Neuronal stem cell (in vitro differentiated cells): ENCODE measurements around the gene GNG4.
"Not testable (repeated sequence)": the region's sequence is repeated elsewhere in the genome, so short reads cannot be mapped to it uniquely, and the experiment has no call there.

Source experiments
- DNase-seq: peaks from one replicate; pipeline ENCODE4 v3.0.0-alpha.2; 2013; ENCODE audit warnings: low spot score
- H2AFZ ChIP-seq: one replicate; pipeline ENCODE4 v1.6.1; 2013; ENCODE audit warnings: mild to moderate bottlenecking, low read length, inconsistent platforms
- H2AK5ac ChIP-seq: 2 replicates; pipeline ENCODE4 v1.6.1; 2013; ENCODE audit warnings: low read depth, mild to moderate bottlenecking, inconsistent platforms, low read length, moderate library complexity, mixed read lengths
- H2BK120ac ChIP-seq: 2 replicates; pipeline ENCODE4 v1.6.1; 2013; ENCODE audit warnings: low read depth, mild to moderate bottlenecking, inconsistent platforms, low read length, moderate library complexity, mixed read lengths
- H2BK12ac ChIP-seq: one replicate; pipeline ENCODE4 v1.6.1; 2013; ENCODE audit warnings: low read length, inconsistent platforms
- H2BK15ac ChIP-seq: 2 replicates; pipeline ENCODE4 v1.6.1; 2013; ENCODE audit warnings: mild to moderate bottlenecking, low read length, inconsistent platforms, mixed read lengths
- H2BK5ac ChIP-seq: one replicate; pipeline ENCODE4 v1.6.1; 2013; ENCODE audit warnings: inconsistent platforms, mild to moderate bottlenecking, low read length, moderate library complexity
- H3K14ac ChIP-seq: one replicate; pipeline ENCODE4 v1.6.1; 2013; ENCODE audit warnings: low read length, inconsistent platforms
- H3K18ac ChIP-seq: 2 replicates; pipeline ENCODE4 v1.6.1; 2013; ENCODE audit warnings: low read length, inconsistent platforms
- H3K23ac ChIP-seq: 2 replicates; pipeline ENCODE4 v1.6.1; 2013; ENCODE audit warnings: low read depth, mild to moderate bottlenecking, mixed read lengths, low read length, inconsistent platforms; ENCODE audit not compliant: poor library complexity
- H3K27ac ChIP-seq: replicated peaks from 3 replicates; pipeline ENCODE4 v1.5.1; 2013; ENCODE audit warnings: low read length, inconsistent platforms
- H3K27me3 ChIP-seq, 3 experiments: 2 replicates each; pipeline ENCODE4 v1.6.1; 2013; ENCODE audit warnings: low read length in 3 of 3, mild to moderate bottlenecking in 2 of 3, inconsistent platforms in 1 of 3, low read depth in 1 of 3, mixed read lengths in 1 of 3, moderate library complexity in 1 of 3; ENCODE audit not compliant: control insufficient read depth in 3 of 3, insufficient read depth in 3 of 3
- H3K36me3 ChIP-seq, 2 donors: replicated peaks in 1 of 2; 2 replicates each; pipeline ENCODE4 v1.6.1; 2013; ENCODE audit warnings: low read length in 2 of 2; ENCODE audit not compliant: control insufficient read depth in 2 of 2, insufficient read depth in 2 of 2
- H3K4ac ChIP-seq: 2 replicates; pipeline ENCODE4 v1.6.1; 2013; ENCODE audit warnings: inconsistent platforms, mild to moderate bottlenecking, low read length, moderate library complexity
- H3K4me1 ChIP-seq, 2 donors: 1 replicate in 1 of 2; 2 replicates in 1 of 2; pipeline ENCODE4 v1.6.1; 2013; ENCODE audit warnings: low read length in 2 of 2, low read depth in 1 of 2; ENCODE audit not compliant: control insufficient read depth in 2 of 2, insufficient read depth in 1 of 2
- H3K4me2 ChIP-seq: one replicate; pipeline ENCODE4 v1.6.1; 2013; ENCODE audit warnings: mild to moderate bottlenecking, low read length, inconsistent platforms; ENCODE audit not compliant: insufficient read depth, poor library complexity, severe bottlenecking
- H3K4me3 ChIP-seq, 2 donors: 2 replicates each; pipeline ENCODE4 v1.5.1; 2013; ENCODE audit warnings: low read length in 2 of 2, mild to moderate bottlenecking in 2 of 2, inconsistent platforms in 1 of 2, moderate library complexity in 1 of 2
- H3K79me1 ChIP-seq: one replicate; pipeline ENCODE4 v1.6.1; 2013; ENCODE audit warnings: low read depth, mild to moderate bottlenecking, inconsistent platforms, low read length, moderate library complexity
- H3K9ac ChIP-seq: one replicate; pipeline ENCODE4 v1.6.1; 2013; ENCODE audit warnings: mild to moderate bottlenecking, low read depth, low read length, inconsistent platforms; ENCODE audit not compliant: poor library complexity
- H3K9me3 ChIP-seq, 2 donors: replicated peaks in 1 of 2; 2 replicates each; pipeline versions ENCODE3 to v1.6.1; 2013; ENCODE audit warnings: low read length in 2 of 2, mild to moderate bottlenecking in 2 of 2, inconsistent platforms in 1 of 2, low read depth in 1 of 2, mixed read lengths in 1 of 2, moderate library complexity in 1 of 2; ENCODE audit not compliant: control insufficient read depth in 2 of 2, insufficient read depth in 1 of 2
- H4K8ac ChIP-seq: one replicate; pipeline ENCODE4 v1.6.1; 2013; ENCODE audit warnings: low read depth, mild to moderate bottlenecking, inconsistent platforms, low read length, moderate library complexity
- H4K91ac ChIP-seq: one replicate; pipeline ENCODE4 v1.6.1; 2013; ENCODE audit warnings: low read length, low read depth, mild to moderate bottlenecking, inconsistent platforms; ENCODE audit not compliant: poor library complexity
- WGBS, 2 donors: extraction: QIAGEN DNeasy Blood & Tissue Kit; methylation state at CpG; one replicate each; pipeline ENCODE4 v1.1.7; 2013; ENCODE audit warnings: missing lambda C conversion rate in 2 of 2, mixed read lengths in 1 of 2; ENCODE audit not compliant: insufficient read length in 2 of 2, insufficient replicate concordance in 1 of 2; ENCODE audit errors: extremely low coverage in 2 of 2; 5-methylcytosine and 5-hydroxymethylcytosine counted together

Gene GNG4

DNA sequence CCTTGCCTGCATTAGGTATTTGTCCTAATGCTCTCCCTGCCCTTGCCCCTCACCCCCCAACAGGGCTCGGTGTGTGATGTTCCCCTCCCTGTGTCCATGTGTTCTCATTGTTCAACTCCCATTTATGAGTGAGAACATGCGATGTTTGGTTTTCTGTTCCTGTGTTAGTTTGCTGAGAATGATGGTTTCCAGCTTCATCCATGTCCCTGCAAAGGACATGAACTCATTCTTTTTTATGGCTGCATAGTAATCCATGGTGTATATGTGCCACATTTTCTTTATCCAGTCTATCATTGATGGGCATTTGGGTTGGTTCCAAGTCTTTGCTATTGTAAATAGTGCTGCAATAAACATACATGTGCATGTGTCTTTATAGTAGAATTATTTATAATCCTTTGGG is 11.0 kb downstream of the GNG4 start:
- not testable (repeated sequence) for H2BK15ac ChIP-seq, H3K9me3 ChIP-seq, H2AFZ ChIP-seq, H3K9ac ChIP-seq, H2AK5ac ChIP-seq, H3K14ac ChIP-seq, H3K4me3 ChIP-seq, H2BK12ac ChIP-seq, H3K4me2 ChIP-seq, H2BK5ac ChIP-seq, H3K18ac ChIP-seq, H3K79me1 ChIP-seq, H2BK120ac ChIP-seq, H4K8ac ChIP-seq, H3K27ac ChIP-seq, H3K4ac ChIP-seq, H3K27me3 ChIP-seq, H3K23ac ChIP-seq, H4K91ac ChIP-seq, DNase-seq, H3K36me3 ChIP-seq
- peaks cover 3 to 13% of the 10 kb centered on the region in 2 donors for H3K4me1 ChIP-seq
- no CpG with 5 or more reads among the region's 2 CpGs for WGBS, 2 donors

DNA sequence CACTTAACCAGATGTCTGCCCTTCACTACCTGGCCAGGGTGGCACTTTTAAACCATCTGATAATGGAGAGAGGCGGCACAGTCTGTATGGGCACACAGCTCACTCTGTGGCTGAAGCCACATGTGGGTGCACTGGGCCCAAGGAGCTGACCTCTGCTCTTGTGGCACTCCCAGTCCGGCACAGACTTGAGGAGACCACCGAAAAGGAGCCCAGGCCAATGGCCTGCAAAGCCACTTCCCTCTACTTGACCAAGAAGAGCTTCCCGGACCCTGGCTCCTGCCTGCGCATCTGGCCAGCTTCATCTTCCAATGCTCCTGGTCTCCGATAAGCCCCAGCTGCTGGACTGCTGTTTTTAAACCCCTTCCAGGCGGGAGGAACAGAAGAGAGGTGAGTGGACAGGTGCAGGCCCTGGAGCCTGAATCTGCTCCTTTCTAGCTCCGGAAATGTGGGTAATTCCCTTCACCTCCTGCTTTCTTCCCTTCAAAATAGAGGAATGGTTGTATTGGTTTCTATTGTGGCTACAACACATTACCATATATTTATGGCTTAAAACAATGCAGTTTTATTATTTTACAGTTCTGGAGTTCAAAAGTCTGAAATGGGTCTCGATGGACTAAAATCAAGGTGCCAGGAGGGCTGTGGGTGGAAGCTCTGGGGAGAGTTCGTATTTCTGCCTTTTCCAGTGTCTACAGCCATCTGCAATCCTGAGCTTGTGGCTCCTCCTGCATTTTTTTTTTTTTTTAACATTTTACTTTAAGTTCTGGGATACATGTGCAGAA is 11.6 kb downstream of the GNG4 start:
- Histone ChIP-seq H3K23ac (no peak overlapping the region), H3K4ac (no peak overlapping the region), H3K27ac (no peak overlapping the region), H3K9me3 (peaks cover 0 to 6% of the 10 kb centered on the region in 2 donors), H2BK5ac (no peak overlapping the region), H4K8ac (no peak overlapping the region), H3K27me3 (peaks cover 0 to 2% (median 0%) of the 10 kb centered on the region in 3 experiments), H3K14ac (no peak overlapping the region), H3K4me3 (no peak overlapping the region), H3K4me2 (no peak overlapping the region), H2AK5ac (no peak overlapping the region), H2BK120ac (no peak overlapping the region), H2BK15ac (no peak overlapping the region), H2BK12ac (no peak overlapping the region), H3K36me3 (peaks cover 0 to 5% of the 10 kb centered on the region in 2 donors), H4K91ac (no peak overlapping the region), H3K9ac (no peak overlapping the region), H3K79me1 (no peaks in the 10 kb centered on the region), H3K4me1 (peaks cover 3 to 13% of the 10 kb centered on the region in 2 donors), H3K18ac (no peak overlapping the region), H2AFZ (no peak overlapping the region)
- WGBS, 2 donors, result no CpG with 5 or more reads among the region's 10 CpGs
- DNase-seq, result no peak

DNA sequence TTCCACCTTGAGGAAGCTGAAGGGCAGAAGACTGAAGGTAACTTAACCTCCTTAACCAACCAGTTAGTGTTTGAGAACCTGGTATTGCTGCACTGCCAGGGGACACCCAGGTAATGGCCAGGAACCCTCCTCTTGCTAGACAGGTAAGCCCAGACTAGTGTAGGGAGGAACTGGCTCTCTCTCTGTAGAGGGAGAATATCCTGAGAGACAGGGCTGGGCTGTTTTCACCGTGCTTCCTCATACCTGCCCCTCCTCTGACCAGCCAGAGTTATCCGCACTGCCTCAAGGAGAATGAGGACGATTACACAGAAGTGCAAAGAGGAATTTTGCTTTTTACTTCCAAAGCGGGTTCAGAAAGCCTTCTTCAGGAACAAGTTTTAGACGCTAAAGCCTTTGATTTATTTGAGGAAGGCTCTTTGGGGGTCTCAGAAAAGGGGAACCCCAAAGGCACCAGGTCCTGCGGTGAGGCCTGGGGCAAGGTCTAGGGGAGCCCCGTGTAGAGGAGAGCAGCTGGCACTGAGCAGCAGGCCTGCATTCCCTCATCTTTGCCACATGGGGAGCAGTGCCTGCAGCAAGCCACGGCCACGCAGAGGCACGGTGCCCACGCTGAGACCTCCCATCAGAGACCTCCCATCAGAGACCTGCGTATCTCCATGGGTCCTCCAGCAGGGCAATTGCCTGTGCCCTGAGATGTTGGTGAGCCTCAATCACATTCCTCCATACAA is 13.5 kb downstream of the GNG4 start:
- H3K9ac ChIP-seq, result peak overlapping the region; percentile 12
- H3K4me1 ChIP-seq, result peaks cover 7 to 12% of the 10 kb centered on the region in 2 donors
- H3K27me3 ChIP-seq, result no peaks in the 10 kb centered on the region
- no peak for DNase-seq
- no peak overlapping the region for H4K91ac ChIP-seq
- H3K4me3 ChIP-seq, result no peak overlapping the region
- H3K14ac ChIP-seq, result peak overlapping the region; percentile 39
- no peak overlapping the region for H3K27ac ChIP-seq
- peak overlapping the region; percentile 9 for H2AK5ac ChIP-seq
- no peak overlapping the region for H3K4me2 ChIP-seq
- no peak overlapping the region for H2BK120ac ChIP-seq
- no peak overlapping the region for H2BK12ac ChIP-seq
- WGBS, 2 donors, result no CpG with 5 or more reads among the region's 12 CpGs
- peak overlapping the region; percentile 72 for H4K8ac ChIP-seq
- H3K4ac ChIP-seq, result no peak overlapping the region
- H2AFZ ChIP-seq, result no peak overlapping the region
- peak overlapping the region; percentile 67 for H3K23ac ChIP-seq
- H2BK15ac ChIP-seq, result no peak overlapping the region
- H3K9me3 ChIP-seq, result no peaks in the 10 kb centered on the region
- no peaks in the 10 kb centered on the region for H3K79me1 ChIP-seq
- peaks cover 0 to 5% of the 10 kb centered on the region in 2 donors for H3K36me3 ChIP-seq
- H3K18ac ChIP-seq, result peak overlapping the region; percentile 44
- no peak overlapping the region for H2BK5ac ChIP-seq
